Fibroblast of pulmonary artery (primary cell): Measurements from ENCODE around the gene USP24.

Experiments
- DNase-seq: peaks from one replicate; pipeline ENCODE4 v3.0.0-alpha.2; 2010; ENCODE audit warnings: low read depth
- H3K4me3 ChIP-seq: replicated peaks from 2 replicates; pipeline ENCODE4 v1.5.1; 2011; ENCODE audit warnings: low read depth, mild to moderate bottlenecking, control low read depth, low read length, moderate library complexity
- TF ChIP-seq, protein P1 (sequence below): IDR thresholded peaks from 2 replicates; pipeline ENCODE4 v1.5.1; 2011; ENCODE audit warnings: mild to moderate bottlenecking, control low read depth, low read length, inconsistent platforms; ENCODE audit errors: missing control alignments

Gene USP24

DNA sequence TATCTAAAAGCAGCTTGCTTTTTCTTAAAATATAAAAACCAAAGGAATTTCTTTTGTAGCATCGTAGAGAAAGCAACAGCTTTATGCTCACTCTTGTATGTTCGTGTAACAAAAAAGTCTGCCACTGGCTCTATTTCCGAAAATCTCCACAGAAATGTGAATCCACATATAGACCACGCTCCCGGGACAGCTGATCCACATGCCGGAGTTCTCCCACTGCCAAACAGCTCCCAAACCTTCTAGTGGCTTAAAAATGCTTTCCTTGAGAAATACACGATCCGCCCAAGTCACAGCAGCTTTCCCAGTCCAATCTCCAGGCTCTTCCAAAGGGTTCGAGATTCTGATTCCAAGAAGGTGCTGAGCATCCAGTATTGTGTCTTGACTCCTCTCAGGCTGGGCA, 146.5 kb downstream of the USP24 start:
- H3K4me3 ChIP-seq, result no peak overlapping the region
- no peak for DNase-seq
- TF ChIP-seq, protein P1, sequence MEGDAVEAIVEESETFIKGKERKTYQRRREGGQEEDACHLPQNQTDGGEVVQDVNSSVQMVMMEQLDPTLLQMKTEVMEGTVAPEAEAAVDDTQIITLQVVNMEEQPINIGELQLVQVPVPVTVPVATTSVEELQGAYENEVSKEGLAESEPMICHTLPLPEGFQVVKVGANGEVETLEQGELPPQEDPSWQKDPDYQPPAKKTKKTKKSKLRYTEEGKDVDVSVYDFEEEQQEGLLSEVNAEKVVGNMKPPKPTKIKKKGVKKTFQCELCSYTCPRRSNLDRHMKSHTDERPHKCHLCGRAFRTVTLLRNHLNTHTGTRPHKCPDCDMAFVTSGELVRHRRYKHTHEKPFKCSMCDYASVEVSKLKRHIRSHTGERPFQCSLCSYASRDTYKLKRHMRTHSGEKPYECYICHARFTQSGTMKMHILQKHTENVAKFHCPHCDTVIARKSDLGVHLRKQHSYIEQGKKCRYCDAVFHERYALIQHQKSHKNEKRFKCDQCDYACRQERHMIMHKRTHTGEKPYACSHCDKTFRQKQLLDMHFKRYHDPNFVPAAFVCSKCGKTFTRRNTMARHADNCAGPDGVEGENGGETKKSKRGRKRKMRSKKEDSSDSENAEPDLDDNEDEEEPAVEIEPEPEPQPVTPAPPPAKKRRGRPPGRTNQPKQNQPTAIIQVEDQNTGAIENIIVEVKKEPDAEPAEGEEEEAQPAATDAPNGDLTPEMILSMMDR, result no peak

DNA sequence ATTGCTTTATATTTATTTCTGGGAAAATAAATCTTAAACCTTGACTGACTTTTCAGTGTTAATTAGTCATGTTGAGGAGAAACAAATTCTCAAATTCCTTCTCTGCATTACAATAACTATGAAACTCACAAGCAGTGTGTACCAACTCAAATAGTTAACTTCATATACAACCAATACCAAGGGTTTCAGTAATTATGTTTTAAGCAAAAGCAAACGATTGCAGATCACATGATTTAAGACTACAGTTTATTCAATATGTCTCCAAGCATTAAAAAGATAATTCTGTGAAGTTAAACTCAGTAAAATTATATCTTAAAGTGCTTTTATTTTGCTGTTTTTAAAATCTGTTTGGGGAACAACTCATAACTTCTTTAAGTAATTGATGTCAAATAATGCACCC, 147.2 kb downstream of the USP24 start:
- no peak overlapping the region for H3K4me3 ChIP-seq
- TF ChIP-seq, protein P1, result no peak
- DNase-seq, result no peak

DNA sequence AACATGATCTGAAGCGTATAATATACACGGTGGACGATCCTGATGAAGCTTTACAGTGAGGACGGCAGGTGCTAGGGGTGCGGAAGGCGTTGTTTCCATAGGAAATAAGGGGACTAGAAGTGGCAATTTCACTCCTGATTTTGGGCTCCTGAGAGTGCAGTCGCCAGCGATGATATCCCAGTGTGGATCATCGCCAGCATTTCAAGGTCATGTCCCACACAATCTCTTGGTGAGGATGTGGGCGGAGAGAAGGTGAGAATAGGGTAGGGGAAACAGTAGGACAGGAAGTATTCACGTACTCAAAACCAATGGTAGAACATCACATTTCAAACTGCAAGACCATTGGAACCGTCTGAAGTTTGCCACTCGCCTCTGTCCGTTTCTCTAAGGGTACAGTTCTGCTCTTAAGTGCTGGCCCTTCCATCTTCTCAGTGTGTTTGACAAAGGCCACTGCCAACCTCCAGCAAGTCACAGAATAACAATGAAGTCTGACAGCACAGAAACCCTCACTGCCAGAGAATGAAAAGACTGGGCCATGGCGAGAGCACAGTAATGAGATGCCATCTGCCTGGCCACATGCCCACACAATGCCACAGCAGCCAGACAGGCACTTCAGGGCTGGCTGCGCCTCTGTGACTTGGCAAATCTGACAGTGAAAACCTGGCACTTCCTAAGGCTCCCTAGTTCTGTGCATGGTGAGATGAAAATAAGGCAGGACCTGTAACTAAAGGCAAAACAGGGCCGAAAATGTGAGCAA, 148.0 kb downstream of the USP24 start:
- TF ChIP-seq, protein P1, result no peak
- no peak overlapping the region for H3K4me3 ChIP-seq
- no peak for DNase-seq

DNA sequence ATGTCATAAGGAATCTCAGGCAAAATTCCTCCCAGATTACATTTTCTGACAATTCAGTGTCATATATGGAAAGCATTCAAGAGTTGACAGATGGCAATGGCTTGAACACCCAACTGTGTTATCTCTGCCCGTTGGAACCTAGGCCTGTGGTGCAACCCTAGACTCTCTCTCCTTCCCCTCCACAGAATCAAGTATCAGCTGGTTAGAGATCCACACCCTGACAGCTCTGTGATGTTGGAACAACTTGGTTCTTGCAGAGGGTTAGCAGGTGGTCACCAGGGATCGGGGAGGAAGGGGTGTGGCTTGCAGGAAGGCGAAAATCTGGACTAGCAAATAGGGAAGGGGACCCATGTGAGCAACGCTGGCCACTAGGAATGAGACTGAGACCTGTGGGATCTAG, 149.5 kb downstream of the USP24 start:
- H3K4me3 ChIP-seq, result no peak overlapping the region
- no peak for DNase-seq
- TF ChIP-seq, protein P1, result no peak

DNA sequence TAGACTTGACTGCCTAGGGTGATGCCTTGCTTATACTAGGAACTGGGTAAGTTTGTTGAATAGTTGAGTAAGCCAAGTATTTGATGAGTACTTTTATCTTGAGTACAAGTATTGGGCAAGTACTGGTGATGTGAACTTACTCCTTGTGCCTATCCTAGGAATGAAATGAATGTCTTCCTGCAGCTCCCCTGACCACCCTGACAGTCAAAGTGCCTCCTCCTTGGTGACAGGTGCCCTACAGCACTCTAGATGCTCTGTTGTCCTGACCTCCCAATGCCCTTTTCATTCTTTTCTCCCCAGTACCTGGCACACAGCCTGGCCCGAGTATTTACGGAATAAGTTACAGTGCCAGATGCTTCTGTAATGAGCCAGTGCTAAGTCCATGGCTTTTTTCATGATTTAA, 150.3 kb downstream of the USP24 start:
- no peak overlapping the region for H3K4me3 ChIP-seq
- DNase-seq, result peak; percentile 45
- TF ChIP-seq, protein P1, result no peak

DNA sequence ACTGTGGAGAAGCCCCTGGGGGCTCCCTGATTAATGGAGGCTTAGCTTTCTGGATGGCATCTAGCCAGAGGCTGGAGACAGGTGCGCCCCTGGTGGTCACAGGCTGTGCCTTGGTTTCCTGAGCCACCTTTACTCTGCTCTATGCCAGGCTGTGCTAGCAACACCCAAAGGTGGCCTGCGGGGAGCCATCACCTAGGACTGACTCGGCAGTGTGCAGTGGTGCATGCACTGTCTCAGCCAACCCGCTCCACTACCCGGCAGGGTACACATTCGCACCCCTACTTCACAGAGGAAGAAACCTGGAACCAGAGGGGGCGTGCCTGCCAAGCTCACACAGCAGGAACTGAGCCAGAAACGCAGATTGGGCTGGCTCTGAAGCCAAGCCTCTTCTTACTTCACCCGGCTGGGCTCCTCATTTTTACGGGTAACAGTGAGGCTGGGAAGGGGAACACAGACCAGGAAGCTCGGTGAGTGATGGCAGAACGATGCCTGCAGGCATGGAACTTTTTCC, 151.0 kb downstream of the USP24 start:
- DNase-seq, result peak; percentile 15
- no peak overlapping the region for H3K4me3 ChIP-seq
- TF ChIP-seq, protein P1, result no peak

DNA sequence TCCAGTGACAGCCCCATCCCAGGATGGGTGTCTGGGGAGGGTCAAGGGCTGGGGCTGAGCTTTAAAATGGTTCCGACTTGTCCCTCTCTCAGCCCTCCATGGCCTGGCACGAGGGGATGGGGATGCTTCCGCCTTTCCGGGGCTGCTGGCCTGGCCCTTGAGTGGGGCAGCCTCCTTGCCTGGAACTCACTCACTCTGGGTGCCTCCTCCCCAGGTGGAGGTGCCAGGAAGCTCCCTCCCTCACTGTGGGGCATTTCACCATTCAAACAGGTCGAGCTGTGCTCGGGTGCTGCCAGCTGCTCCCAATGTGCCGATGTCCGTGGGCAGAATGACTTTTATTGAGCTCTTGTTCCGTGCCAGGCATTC, 151.6 kb downstream of the USP24 start:
- no peak overlapping the region for H3K4me3 ChIP-seq
- TF ChIP-seq, protein P1, result no peak
- no peak for DNase-seq
